ENCODE measurements around the gene MAD2L1BP.

Gene MAD2L1BP

GRCh38 chr6:43683708-43684455 lies 48.2 kb downstream of the MAD2L1BP start:
- no peak for DNase-seq

DNA sequence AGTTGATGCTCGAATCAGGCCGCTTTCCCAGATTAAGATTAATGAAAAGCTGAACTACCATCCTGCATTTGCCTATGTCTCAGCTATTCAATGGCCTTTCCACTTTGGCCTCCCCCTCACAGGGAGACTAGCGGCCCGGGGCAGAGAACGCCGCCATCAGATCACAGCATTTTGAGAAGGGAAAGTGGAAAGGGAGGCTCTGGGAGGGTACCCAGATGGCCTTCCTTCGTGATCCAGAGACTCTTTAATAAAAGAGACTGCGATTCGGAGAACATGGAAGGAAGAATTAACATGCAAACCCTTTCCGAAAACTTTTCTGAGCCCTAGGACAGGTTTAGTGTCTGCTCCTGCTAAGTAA lies 51.4 kb downstream of the MAD2L1BP start:
- no peak for DNase-seq

GRCh38 chr6:43687437-43688347 lies 52.1 kb downstream of the MAD2L1BP start, which contains the start of gene MRPS18A:
Gene MRPS18A (minus strand): TSS chr6:43687791. CDS start chr6:43687779, 12 bp downstream.
- DNase-seq, result peak; percentile 94

DNA sequence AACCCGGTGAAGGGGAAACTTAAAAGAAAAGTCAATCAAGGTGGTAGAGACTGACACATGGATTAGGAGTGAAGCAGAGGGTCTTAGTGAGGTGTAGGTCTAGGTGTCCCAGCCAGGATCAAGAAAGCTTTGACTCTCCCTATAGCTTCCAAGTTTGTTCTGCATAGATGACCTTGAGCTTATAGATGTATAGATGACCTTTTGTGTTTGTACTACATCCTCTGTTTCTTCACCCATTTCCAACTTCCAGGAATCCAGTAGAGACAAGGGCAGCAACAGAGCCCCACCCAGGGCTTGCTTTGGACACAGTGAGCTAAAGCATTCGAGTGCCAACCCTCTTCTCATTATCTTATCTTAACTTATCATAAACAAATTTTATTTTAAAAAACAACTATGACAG lies 53.8 kb downstream of the MAD2L1BP start:
- DNase-seq, result no peak

All from DMS79 treated with DMSO at 0.1 percent for 48 hours (cell line).